ENCODE data around the gene STAC. TPM values are rescaled to one million over a fixed set of nuclear protein-coding genes. Genes with fewer than 3 reads are reported as not detected.

Gene STAC
- total RNA-seq: not detected in 2 replicates

GRCh38 chr3:36380221-36381031, at the start of gene STAC:
TSS of gene STAC (plus strand) at chr3:36380504. CDS start at chr3:36380644, 140 bp downstream.

Data from thoracic aorta endothelial cell (primary cell).